NCI-H2081 treated with DMSO at 0.1 percent for 48 hours (cell line): Measurements from ENCODE around the gene RLBP1.

Experiments
- DNase-seq: peaks from one replicate; lab custom pipeline; 2025; lab: John Stamatoyannopoulos, UW

Gene RLBP1

DNA sequence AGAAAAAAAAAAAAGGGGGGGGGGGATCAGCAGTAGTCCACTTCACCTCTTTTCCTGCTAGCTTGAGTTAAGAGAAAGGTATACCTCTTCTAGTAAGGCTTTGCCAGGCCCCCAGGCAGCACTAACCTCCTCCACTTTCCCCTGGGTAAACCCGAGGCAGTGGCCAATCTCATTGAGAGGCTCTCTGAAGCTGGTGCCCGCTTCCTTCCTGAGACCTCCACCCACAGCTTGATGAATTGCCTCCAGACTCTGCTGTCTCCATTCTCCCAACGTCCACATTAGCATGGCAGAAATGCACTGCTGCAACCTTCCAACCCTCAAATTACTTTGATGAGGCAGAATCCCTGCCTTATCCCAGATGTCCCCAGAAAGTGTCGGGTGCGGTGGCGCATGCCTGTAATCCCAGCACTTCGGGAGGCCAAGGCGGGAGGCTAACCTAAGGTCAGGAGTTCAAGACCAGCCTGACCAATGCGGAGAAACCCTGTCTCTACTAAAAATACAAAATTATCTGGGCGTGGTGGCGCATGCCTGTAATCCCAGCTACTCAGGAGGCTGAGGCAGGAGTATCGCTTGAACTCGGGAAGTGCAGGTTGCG is 15.3 kb downstream of the RLBP1 start:
- no peak for DNase-seq

DNA sequence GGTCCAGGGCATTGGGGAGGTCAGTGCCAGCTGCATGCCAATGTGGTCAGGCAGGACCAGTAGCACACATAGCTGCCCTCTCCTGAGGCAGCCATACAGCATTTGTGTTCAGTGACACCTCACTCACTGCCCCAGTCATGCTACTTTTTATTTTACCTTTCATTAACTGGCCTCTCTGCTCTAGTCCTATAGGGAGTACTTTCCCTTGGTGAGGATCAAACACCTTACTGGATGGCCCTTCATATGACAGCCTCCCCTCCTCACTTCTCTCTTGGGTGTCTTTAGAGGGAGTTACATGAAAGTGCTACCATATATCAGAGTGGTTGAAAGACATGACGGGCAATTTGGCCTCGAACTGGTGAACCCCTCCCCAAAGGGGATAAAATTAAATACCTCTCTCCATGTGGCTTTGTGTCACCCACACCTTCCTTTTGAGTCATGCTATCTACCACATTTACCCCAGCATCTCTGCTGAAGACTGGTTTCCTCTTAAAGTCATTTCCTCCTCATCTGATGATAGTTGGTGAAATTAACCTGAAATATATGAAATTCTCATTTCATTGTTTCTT is 17.6 kb downstream of the RLBP1 start:
- no peak for DNase-seq

DNA sequence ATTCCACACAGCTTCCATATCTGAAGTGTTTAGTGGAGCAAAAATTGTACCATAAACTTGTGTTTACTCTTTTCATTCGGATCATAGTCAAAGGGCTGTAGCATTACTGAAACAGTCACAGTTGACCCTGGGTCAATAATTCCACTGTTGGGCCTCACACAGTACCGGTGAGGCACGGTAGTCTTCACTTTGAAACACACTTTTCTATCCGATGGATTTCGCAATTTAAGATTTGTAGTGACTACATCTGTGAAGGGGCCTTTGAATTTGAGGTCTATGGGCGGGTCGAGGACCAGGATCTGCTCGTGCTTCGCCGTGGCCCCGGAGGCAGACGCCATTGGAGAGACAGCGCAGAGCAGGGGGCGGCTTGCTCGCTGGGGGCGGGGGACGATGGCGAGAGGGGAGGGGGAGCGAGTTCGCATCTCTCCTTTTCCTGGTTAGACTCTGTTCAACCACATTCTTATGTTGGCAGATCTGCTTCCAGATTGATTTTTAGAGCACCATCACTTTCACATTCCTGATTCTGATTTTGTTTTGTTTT is 19.8 kb downstream of the RLBP1 start:
- DNase-seq, result no peak

DNA sequence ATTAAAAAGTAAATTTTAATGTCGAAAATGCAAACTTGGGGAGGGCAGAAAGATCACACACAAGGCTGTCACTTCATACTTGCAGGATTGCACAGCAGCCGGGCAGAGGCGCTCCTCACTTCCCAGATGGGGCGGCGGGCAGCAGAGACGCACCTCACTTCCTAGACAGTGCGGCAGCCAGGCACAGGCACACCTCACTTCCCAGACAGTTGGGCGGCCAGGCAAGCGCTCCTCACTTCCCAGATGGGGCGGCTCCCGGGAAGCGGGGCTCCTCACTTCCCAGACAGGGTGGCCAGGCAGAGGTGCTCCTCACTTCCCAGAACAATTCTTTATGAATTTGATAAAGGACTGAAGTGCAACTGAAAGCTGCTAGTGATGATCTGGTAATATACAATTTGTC is 21.2 kb downstream of the RLBP1 start:
- no peak for DNase-seq

DNA sequence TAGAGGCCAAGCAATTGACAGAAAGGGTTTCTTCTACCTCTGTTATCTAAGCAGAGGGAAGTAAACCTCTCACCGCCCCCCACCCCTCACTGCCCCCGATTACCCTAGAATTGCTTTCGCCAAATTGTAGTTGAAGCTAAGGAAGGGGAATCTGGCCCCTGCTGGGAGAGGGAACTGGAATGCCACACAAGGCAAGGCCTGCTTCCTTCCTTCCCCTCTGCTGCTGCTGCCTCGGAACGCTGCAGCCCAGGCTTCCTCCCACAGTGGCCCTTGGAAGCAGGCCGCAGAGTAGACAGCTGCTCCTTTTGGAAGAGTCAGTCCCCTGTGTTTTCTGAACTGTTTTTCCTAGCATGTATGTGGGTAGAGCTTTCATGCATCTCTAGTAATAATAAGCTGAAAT is 21.6 kb downstream of the RLBP1 start:
- DNase-seq, result no peak

DNA sequence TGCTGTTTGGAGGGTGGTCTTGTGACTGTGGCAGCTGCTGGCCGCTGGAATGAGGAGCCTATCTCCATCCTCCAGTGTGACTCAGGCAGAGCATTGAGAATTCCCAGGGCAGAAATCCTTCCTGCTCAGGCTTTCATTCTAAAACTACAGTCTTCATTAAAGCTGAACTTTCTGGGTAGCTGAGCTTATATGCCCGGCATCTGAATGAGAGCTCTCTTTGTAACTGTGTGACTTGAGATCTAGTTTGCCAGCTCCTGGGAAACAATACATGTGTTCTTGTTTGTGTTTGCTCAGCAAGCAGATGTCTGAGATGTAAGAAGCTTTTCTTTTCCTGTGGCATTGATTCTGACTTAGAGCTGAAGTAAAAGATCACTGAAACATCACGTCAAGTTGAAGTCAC is 22.4 kb downstream of the RLBP1 start:
- DNase-seq, result no peak

DNA sequence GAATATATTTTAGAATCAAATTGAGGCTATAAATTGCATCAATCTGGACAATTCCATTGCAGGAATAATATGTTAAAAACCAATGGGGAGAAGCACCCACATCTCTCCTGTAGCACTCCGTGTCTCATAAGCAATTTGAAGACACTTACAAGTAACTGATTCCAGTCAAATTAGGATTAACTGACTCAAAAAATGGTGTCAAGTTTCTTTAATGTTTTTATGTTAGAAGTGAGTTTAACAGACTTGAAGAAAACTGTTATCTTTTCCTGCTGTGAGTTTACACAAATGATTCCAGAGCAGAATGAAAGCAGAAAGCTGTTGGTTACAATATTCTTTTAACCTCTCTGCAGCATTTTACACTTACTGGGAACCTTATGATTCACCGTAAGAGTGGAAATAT is 23.2 kb downstream of the RLBP1 start:
- no peak for DNase-seq

DNA sequence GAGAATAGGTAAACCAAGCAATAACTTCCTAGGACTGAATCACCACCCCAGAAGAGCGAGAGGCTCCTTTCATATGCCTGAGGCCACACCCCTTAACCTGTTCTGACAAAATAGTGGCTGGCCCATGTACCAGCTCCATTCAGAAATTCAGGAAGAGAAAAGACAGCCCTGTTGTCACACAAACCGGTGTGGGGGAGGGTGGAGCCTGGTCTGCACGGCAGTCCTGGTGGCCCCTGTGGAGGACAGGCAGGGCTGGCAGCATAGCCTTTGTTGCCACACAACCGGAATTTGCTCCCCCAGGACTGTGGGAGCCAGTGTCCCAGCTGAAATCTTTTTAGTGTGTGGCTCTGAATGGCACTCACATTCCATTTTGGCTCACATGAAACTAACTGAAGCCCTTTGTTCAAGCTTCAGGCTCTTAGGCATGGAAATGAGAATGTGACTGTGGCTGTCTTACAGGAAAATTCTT is 23.8 kb downstream of the RLBP1 start:
- no peak for DNase-seq

DNA sequence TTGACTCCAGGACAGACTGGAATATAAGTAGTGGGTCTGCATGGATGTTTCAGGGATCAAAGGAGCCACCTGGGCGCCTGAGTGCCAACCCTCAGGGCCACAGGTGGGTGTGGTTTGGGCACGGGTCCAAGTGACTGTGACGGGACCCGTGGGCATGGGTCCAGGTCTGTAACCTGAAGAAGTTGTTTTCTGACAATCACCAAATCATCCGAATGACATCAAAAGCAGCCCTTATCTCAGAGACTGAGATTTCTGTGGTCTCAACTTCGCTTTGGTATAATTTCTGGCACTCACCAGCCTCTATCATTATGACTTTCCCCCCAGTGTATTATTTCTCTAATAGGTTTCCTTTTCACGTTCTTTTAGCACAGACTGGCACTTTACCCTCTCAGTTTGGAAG is 24.4 kb downstream of the RLBP1 start:
- DNase-seq, result no peak

DNA sequence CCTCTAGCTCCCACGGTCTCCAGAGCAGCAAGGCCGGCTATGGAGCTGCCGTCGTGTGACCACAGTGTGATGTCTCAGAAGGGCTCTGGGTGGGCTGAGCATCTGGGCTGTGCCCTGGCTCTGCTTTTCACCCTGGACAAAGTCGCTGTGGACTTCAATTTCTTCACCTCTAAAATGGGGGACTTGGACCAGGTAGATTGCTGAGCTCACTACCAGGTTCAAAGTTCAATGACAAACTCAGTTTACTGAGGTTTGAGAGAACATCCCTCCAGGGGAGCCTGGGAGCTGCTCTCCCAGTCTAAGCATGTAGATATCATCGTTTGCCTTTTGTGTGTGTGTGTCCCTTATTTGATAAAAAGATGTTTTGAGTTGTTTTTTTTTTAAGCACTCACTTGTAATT is 25.1 kb downstream of the RLBP1 start:
- no peak for DNase-seq

DNA sequence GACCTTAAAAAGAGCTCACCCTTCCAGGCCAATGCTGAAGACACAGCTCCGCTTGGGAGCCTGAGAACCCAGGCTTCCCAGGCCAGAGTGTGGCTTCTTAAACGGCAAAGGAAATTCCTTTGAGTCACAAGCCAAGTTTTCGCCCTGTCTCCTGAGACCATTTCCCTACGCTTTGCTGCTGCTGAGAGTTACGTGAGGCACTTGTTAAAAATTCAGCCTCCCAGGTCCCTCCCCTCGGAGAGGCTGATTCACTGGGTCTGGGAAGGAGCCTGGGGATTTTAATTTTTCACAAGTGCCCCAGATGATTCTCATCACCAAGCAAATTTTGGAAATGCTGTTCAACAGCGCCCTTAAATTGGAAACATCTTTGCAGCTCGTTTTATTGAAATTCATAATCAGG is 25.5 kb downstream of the RLBP1 start:
- no peak for DNase-seq

DNA sequence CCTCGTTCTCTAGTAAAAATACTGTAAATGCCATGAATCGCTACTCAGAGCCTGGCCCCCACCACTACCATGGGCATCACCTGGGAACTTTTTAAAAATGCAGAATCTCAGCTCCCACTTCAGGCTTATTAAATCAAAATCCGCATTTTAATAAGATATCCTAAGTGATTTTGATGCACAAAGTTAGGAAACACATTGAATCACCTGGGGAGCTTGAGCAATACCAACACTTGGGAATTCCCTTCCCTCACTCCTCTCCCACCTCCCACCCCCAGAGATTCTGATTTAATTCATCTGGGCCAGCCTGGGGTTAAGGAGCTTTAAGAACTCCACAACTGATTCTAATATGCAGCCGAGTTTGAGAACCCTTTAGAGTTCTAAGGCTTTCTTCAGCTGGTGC is 26.8 kb downstream of the RLBP1 start:
- DNase-seq, result no peak

DNA sequence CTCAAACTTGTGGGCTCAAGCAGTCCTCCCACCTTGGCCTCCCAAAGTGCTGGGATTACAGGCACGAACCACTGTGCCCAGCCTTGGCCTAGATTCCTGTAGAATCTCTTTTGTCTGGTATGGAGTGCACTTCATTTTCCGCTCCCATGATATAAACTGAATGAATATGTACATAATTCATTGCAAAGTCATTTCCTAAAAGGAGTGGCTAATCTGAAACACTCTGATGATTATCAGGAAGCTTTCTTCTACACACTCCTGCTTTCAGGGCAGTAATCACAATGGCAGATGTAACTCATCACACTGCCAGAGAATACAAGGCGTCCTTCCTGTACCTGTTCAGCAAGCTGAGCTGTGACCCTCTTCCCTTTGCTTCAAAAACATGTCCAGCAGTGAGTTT is 28.6 kb downstream of the RLBP1 start:
- DNase-seq, result no peak

DNA sequence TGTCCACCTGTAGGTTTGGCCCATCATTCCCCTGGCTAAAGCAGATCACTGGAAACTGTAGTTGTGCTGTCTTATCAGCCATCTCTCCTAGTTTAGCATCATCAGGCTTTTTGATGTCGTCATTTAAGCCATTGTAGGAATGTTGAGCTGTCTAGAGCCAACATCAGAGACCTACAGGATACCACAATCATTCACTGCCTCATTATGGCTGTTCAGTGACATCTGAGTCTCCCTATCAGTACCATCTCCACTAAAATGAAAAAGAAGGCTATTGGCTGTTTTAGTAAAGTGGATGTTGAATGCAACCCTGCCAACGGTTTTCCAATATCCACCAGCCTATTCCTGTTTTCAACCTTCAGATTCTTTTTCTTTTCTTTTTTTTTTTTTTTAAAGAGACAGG is 29.2 kb downstream of the RLBP1 start:
- DNase-seq, result no peak

DNA sequence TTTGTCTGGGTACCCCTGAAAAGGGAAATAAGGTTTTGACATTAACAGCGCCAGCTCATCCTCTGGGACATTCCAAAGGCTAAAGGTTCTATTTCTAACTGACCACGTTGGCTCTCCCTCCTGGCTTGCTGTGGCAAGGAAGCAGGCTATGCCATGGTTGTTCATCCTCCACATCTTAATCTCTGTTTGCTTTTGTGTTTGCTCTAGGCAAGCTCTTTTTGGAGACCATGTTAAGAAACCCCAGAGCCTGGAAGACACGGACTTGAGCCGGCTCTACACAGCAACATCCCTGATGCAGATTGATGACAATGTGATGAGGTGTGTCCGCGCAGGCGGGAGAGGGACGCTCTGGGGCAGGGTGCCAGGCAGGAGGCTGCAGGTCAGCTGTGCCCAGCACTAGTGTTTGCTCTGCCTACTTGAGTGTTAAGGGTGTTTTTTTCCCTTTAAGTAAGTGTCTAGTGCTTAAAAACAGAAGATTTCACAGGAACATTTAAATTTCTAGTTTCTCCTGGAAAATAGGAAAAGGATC is 33.3 kb downstream of the RLBP1 start:
- DNase-seq, result no peak

DNA sequence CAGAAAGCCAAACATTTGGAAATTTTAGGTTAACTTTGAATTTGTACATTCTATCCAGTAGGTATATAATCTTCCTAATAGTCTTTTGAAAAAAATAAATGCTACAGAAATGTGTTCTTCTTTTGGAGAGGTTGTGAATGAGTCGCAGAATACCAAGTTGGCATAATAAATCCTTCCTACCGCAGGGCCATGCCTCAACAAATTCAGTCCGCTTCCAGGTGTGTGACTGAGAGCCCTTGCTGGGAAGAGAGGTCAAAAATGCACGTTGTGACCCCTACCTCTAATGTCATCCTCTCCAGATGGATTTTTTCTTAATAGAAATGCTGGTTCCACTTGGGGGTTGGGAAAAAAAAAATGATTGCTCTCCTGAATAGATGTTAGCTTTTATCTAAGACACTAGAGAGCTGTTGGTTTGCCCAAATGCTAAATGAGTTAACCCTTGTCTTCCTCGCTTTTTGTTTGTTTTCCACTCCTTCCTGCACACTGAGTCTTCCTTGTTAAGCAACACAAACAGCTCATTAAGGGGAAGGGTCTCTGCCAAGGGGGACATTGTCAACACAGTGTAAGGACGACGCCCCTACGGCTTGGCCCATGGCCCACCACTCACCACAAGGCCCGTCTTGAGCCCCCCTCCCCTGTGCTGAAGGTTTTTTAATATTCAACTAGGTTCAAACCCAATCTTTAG is 33.9 kb downstream of the RLBP1 start:
- no peak for DNase-seq

DNA sequence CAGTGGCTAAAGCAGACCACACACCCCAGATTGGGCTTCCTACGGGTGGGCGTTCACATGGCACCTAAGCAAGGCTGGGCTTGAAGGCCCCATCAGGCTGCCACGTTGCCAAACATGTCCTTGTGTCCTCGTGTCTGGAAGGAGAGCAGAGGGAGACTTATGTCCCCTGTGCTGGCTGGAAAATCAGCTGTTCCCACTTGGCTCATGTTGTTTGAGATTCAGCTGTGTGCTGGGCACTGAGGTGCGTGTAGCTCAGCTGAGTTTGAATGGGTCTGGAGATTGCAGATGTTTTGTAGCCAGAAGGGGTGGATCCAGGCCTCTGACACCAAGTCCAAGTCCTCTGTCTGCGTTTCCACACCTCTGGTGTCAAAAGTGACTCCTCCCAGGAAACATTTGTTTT is 34.6 kb downstream of the RLBP1 start:
- DNase-seq, result no peak

DNA sequence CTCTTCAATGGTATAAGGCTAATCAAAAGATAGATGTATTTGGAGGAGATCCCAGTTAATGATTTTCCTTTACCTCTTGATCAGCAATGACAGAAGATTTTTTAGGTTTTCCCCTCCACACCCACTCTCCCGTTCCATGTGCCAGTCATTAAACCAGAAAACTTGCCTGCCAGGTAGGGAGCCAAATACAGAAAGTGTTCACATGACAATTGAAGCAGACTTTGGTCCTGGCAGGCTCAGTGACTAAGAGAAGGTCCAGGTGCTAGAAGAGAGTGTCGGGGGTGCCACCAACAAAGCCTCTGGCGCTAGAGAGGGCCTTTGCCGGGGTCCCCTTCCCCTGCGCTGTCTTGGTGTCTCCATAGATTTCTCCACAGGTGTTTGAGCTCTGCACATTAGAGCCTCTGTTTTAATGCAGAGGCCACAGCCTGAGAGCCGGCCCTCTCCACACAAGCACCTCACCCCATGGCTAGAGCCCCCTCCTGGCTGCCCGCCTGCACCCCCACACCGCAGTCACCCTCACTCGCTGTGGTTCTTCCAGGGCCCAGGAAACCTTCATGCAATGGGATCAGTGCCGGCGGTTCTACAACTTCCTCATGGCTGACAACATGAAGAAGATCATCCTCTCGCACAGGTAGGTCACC is 36.4 kb downstream of the RLBP1 start:
- DNase-seq, result no peak

DNA sequence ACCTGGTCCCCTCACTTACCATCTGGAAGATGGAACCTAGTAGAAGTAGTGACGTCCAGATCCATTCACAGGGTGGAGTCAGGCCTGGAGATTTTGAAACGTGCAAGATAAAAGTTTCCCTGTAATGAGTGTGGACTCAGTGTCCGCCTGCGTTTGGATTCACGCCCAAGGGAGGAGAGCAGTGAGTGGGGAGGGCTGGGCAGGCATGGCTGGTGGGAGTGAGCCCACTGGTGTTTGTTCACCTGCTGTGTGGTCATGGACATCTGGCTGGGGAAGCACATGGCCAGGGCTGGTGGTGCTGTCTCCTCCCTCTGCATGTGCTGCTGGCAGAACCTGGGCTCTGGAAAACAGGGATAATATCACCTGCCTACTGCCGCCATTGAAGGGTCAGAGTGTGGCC is 37.0 kb downstream of the RLBP1 start:
- DNase-seq, result no peak

DNA sequence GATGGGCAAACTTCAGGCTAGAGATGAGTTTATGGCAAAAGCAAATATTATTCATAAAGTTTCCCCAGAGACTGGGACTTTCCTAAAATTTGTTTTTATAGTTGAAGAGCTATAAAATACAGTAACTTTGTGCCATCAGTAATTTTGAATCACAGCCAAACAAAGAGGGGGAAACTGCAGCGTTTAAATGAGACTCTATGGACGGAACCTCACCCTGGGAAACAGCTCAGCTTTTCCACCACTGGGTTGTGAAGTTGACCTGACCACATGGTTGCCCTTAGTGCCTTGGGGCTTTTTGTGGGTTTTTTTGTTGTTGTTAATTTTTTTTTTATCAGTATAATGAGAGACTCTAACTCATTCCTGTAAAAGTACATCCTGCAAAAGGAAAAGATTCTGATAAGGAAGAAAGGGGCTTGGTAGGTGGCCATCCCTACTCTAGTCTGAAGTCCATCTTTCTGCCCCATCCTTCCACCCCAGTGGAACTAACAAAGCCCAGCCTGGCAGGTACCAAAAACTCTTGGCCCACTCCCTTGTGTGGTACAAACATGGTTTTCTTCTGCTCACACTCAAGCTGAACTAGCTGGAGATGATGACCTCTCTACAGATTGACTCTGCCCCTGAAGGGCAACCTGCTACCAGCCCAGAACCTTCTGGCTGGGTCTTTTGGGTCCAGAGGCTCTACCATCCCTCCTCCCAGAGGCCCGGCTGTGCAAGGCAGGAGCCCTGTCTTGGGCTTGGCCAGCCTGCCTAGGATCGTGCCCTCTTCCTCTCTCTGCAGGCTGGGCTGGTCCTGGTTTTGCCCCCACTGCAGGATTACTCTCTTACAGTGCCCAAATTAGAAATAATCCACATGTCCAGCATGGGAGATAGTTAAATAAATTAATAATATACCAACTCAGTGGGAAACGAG is 41.2 kb downstream of the RLBP1 start:
- DNase-seq, result no peak

DNA sequence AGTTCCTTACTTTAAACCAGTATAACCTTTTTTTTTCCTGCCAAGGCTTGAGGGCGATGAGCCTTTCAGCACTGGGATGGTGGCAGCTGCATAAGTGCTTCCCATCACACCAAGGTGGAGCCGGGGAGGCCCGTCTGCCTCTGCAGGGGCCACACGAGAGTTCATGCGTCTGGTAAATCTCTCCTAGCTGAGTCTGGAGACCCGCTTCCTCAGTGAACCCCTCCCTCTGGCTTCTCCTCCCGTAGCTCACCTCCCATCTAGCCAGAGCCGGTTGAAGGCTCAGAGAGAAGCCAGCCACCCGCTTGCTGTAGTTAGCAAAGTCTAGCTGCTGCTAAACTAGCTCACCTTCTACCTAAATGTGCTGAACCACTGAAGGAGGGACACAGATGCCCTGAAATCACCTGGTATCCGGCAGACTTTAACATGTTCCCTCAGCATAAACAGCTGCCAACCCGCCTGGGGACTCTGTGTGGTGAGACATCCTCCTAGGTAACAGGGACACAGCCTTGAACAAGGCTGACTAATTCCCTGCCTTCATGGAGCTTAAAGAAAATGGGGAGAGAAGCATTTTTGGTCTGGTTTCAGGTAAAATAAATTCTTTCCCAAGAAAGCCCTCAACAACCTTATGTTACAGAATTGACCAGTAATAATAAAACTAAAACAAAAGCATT is 42.9 kb downstream of the RLBP1 start:
- no peak for DNase-seq
